IPS-11a (cell line): Measurements from ENCODE around the gene EXOSC10.

ENCODE experiments used
- H3K4me3 ChIP-seq: one replicate; pipeline ENCODE4 v1.5.1; 2013; ENCODE audit warnings: low read depth, low read length, control low read depth

The EXOSC10 gene

DNA sequence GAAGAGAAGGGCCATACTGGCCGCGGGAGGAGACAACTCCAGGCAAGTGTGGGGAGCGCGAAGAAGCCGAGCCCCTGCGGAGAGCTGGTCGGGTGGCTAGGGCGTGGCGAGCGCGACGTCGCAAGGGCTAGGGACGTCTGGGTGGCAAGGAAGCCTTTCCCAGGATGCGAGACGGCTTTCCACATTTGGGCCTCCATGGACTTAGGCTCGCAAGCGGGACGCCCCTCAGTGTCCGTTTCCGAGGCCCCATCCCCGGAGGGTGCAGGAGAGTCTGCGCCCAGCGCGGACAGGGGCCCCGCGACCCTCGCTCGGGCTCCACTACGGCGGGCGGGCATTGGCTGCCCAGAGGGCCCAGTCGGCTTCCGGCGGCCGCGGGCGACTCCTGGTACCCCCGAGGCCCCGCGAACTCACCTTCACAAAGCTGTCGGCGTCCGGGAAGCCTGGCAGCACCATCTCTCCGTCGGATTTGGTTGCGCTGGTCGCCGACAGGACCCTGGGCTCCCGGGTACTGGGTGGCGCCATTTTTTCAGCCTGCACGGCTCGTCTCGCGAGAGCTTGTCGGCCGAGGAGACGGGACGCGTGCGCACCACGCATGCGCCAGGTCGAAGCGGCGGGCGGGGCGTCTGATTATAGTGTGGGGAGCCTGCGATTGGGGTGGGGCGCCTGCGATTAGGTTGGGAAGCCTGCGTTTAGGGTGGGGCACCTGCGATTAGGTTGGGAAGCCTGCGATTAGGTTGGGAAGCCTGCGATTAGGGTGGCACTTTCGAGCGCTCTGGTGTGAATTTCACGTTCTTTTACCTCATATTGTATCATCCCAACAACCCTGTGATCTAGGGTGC, at the start of gene EXOSC10:
Gene EXOSC10, minus strand, starts transcription at position 560 of the 839 bp plus-strand sequence. Its CDS starts 38 bp downstream, at position 522.
- H3K4me3 ChIP-seq = peak within 1 kb of the TSS; percentile 86

DNA sequence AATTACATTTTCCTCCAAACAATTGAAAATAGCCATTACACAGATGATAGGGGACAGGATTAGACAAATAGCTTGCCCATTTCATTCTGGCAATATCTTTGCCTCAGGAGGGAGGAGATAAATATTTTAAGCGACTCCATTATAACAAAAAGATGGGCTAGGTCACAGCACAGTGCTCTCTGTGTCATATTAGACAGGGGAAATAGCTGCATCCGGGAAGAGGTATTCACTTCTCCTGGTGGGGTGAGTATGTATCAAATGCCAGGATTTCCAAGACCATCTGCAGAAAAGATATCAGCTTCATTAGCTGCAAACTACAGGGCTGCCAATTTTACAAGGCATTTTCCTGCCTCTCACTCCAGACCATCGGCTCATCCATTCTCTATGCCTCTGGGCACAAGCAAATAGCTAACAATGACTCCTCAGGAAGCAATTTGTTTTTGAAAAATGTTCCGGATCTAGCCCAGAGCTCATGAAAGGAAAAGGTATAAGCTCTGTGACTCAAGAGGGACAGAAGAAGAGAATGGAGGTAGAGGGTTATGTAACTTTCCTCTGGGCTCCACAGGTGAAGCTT, 47.6 kb upstream of the EXOSC10 start:
- H3K4me3 ChIP-seq = no peak overlapping the region

DNA sequence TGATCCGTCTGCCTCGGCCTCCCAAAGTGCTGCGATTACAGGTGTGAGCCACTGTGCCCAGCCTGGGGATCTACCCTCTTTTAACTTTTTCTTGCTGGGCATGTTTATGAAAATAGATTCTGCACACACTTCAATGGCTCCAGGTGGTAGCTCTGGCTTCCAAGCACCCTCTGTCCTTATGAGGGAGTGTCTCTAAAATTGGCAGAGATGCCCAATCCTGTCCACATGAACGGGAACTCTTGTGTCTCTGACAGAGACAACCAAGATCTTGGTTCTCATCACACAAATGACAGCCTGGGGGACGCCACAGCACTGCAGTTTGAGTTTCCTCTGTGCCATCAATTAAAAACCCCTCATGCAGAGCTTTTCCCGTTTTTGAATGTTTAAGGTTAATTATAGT, 46.1 kb upstream of the EXOSC10 start:
- H3K4me3 ChIP-seq = no peak overlapping the region

DNA sequence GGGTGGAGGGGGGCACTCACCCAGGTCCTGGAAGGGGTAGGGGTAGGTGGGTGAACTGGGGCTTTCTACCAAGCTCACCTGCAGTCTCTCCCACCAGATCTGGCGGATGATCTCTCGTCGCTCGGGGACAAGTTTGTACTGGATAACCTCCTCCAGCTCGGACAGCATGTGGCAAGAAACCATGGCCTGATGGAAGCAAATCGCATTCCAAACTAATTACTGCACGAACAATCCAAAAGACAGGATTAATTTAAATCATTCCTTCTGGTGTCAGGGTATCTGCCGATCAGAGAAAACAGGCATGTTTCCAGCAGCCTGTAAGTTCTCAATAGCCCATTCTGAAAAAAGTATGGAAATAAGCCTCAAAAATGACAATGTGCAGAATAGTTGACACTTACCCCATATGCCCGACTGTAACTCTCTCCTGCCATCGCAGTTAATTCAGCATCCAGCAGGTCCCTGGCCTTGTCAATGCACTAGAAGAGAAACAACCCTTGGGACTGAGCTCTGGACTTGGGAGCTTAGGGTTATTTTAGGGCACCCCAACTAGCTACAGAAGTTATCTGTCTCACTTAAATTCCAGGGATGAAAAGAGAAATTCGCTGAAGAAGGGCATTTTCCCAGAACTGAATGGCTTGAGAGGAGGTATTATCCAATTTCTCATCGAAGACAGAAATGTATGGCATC, 45.0 kb upstream of the EXOSC10 start:
- H3K4me3 ChIP-seq = no peak overlapping the region

DNA sequence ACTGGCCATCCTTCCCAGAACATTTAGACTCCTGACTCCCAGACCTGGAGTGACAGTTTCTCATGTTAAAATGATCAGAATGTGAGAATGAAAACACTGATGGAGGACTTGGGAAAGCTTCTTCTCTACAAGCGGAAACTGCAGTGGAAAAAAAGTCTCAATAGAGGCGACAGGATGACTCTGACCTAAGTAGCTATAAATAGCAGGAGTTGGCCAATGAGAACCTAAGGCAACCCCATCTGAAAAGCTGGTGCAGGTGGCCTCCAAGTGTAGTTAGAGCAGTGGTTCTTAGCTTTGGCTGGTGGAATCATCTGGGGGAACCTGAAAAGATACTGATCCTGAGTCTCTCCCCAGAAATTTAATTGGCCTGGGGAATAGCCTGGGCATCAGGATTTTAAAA, 44.2 kb upstream of the EXOSC10 start:
- no peak overlapping the region for H3K4me3 ChIP-seq

DNA sequence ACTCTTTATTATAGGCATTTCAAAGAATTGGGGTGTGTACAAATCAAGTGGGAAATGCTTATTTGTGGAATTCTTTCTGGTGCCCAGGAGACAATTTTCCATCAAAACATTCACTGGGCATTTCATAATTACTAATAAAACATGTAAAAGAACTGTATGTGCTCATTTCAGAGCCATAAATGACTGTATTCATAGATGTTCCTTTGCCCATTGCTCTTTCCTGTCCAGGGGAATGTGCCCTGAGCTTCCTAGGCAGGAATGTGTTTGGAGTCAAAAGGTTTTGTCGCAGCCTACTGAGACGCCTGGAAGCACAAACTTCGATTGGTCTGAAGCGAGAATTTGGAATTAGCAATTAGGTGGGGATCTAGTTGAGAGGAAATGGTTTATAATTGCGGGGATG, 43.7 kb upstream of the EXOSC10 start:
- H3K4me3 ChIP-seq = no peak overlapping the region

DNA sequence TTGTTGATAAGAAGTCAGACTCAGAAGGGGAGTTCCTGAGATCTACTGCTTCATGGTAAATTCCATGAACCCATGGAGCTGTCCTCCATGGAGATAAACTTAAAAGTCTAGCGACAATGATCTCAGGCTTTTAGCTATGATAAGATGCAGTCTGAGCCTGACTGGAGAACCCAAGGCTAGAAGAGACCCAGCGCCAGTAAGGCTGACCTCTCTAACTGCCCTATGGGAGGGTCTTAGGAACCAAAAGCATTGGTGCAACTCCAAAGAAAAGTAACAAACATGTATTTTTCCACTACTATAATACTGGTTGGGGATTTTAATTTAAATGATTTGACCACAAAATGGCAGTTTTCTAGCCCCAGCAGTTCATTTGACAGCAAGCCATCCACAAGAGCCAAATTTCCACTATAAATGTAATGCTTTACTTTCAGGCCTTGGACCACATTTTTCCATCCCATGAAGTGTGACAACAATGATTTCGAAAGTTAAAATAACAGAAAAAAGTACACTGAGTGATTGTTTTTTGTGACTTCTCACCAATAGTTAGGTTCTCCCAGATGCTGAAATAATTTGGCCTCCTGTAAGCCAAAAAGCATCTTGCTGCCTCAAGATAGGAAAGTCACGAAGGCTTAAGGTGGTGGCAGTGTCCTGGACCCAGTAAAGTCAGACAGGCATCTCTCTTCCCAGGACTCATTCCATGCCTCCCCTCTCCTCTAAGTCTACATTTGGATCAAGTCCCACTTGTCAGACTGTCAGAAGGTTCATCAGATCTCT, 43.1 kb upstream of the EXOSC10 start:
- no peak overlapping the region for H3K4me3 ChIP-seq

DNA sequence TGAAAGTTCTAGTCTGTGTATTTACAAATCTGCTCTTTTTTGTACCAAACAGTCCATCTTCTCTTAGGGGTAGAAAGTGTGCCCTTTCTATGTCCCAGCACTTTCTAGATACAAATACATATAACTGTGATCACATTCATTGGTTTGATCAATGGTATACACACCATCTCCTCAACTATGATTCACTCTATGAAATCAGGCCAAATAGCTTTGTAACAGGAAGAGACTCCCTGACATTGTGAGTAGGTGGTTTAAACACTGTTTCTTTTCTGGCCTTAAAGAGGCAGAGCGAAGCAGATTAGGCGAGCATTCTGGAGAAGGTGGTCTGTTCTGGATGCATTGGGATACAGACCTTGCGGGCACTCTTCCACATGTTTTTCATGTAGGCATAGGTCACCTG, 39.3 kb upstream of the EXOSC10 start:
- H3K4me3 ChIP-seq = no peak overlapping the region

DNA sequence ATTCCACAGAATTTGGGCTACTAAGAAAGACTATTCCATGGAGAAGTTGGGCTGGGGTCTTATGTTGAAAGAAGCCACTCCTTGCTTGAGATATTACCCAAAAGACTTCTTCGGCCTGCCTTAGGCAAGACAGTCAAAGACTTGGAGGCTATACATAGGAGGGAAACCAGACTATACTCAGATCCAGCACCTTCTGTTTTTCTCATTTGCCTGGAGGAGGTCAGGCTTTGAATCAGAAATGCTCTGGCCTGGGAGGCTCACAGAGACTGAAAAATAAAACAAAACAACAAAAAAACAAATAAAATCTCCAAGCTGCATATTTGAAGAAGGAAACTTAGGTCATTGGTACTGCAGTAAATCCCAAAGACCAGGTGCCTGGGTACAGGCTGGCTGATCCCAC, 38.4 kb upstream of the EXOSC10 start:
- no peak overlapping the region for H3K4me3 ChIP-seq

DNA sequence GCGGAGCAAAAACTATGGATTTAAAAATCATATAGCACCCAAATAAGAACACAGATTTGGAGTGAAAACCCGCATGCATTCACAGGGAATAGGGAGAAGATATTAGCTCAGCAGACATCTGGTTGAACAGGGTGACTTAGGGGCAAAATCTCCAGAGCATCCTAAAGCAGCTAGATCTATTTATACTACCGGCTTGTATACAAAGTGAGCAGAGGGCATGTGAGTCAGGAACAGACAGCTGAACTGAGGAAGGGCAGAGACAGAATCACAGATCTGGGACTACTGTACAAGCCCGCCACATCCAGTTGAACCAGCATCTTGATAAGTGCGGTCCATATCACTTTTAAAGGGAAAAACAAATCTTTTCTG, 35.2 kb upstream of the EXOSC10 start:
- no peak overlapping the region for H3K4me3 ChIP-seq

DNA sequence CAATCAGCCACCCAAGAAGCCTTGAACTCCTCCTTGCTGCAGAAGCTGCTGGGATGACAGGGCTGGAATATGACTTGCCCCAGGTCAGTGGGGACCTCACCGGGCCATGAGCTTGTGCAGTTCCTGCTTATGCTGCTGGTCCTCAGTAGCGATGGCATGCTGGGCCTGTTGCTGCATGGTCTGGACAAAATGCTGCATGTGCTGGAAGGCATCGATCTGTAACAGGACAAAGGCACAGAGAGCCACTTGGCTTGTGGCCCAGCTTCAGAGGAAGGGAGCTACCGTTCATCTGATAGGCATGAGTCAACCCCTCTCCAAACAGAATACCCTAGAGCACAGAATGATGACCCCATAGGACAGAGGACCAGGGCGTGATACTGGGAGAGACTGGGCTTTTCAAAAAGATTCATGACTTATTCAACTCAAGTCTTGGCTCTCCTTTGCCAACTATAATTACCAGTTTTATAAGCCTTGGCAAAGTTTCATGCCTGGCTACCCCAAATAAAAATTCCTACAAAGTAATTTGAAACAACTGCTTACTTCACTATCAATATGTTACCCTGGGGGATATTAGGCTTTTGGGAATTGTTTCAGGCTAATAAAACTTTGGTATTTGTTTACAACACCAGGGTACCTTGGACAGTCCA, 34.7 kb upstream of the EXOSC10 start:
- no peak overlapping the region for H3K4me3 ChIP-seq

DNA sequence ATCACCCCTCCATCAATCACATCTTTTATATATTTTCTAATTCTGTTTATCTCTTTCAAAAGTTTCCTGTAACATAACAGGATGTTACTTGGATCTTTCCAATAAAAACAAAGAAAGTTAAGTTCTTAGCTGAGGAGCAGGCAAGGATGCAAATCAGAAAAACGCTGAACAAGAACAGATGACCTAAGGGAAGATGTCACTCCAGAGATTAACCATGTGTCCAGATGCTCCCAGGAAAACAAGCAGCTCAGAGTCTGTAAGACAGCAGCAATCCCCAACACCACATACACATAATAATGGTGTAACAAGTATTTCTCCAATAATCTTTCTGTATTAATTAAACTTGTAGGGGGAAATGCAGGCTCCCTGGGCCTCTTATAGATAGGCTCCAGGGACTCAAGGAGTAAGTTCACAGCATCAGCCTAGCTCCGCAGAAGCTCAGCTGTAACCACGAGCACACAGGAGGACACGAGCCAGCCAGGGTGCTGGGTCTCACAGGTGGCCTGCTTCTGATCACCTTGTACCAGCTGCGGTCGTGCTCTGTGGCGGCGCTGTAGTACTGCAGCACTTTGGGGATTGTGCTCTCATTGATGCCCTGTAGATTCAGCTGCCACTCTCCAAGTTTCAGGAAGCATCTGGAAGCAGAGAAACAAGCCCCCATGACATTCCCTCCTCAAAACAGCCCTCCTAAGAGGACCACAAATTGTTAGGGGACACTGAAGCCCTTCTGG, 33.1 kb upstream of the EXOSC10 start:
- H3K4me3 ChIP-seq = no peak overlapping the region

DNA sequence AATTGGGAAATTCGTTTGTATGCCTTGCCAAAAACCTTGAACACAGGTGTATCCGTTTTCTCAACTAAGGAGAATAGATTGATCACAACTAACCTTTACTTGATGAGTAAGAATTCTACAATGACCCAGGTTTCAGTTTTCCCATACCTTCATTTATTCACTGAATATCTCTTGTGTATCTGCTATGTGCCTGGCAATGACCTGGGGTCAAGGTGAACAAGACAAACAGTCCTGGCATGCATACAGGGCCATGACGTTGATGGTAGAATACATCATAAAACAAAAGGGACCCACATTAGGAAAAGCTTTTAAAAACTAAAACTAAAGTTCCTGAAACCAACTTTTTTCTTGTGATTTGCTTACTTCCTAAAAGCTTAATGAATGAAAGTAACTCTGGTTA, 32.1 kb upstream of the EXOSC10 start:
- H3K4me3 ChIP-seq = no peak overlapping the region

DNA sequence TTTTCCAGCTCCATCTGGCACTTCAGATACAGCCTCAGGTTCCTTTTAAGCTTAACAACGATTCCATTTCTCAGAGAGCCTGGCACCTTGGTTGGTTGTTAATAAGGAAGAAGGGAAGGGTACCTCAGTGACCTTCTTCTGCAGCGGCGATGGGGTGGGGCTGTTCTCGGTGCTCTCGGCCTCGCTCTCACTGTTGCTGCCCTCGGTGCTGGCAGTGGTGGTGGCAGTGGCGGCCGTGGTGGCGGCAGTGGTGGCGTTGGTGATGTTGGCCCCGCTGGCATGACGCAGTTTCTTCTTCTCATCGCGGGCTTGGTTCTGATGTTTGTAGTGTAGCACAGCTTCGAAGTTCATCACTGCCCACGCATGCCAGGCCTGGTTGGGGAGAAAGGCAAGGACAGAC, 30.7 kb upstream of the EXOSC10 start:
- H3K4me3 ChIP-seq = no peak overlapping the region

DNA sequence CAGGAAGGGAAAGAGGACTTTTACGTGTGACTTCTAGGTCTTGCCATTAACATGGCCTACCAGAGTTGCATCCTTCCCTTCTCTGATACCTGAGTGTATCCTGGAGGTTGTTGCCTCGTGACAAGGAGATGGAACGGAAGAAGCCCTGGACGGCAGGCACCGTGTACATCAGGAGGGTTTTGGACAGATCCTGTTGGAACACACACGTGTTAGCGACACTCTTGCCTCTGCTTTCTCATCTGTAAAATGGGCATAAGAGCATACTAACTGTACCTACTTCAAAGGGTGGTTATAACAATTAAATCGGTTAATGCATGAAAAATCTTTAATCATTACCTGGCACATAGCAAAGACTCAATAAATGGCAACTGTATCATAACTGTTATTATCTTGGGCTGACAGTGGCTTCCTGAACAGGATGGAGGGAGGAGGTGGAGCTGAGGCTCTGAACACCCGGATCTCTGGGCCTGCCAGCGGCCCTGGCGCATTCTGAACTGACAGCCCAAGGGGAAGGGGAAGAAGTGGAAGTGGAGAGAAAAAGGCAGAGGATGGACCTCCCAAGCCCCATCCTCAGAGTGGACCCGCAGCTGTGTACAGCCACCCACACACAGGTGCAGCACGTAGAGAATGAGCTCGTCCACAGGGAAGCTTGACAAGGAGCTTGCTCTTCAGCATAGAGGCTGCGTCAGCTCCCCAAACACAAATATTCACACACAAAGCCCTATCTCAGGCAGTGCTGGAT, 30.2 kb upstream of the EXOSC10 start:
- no peak overlapping the region for H3K4me3 ChIP-seq

DNA sequence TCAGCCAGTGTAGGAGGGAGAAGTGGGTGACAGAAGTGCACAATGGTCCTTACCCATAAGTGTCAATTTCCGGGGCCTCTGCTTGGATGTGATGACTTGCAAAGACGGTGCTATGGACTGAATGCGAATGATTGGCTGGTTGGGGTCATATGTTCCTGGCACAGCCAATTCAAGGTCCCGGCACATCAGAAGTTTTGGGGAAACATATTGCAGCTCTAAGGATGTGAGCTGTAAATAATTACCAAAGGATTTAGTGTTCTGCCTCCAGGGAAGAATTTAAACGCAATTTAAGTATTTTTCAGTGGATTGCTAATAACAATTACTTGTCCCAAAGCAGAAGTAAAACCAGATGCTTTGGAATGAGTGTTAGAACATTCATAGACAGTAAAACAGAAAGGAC, 26.9 kb upstream of the EXOSC10 start:
- H3K4me3 ChIP-seq = no peak overlapping the region

DNA sequence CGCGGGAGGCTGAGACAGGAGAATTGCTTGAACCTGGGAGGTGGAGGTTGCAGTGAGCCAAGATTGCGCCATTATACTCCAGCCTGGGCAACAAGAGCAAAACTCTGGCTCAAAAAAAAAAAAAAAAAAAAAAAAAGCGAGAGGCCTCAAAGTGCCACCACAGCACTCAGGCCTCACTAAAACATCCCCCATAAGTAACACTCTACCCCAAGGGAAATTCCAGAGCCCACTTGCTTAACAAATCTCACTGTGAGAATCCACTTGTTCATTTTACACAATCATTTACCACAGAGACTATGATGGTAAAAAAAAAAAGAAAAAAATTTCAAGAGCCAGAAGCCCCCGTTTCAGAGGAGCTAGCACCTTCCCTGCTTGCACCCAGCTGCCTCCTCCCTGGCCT, 26.3 kb upstream of the EXOSC10 start:
- no peak overlapping the region for H3K4me3 ChIP-seq

DNA sequence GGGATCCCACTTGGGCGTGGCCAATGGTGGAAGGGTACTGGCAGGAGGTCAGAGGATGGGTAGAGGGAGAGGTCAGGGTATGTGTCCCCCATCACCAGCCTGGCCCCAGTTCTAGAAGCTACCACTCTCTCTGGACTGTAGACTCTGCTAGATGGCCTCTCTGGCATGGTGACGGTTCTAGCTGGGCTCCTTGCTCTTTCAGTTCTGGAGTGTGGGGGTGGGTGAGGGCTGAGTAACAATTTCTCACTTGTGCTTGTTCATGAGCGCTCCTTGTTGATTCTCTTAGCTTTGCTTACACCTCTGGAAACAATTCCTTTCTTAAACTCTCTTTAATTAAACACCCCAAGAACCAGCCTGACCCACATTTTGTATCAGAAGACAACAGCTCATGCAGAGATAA, 25.3 kb upstream of the EXOSC10 start:
- no peak overlapping the region for H3K4me3 ChIP-seq

DNA sequence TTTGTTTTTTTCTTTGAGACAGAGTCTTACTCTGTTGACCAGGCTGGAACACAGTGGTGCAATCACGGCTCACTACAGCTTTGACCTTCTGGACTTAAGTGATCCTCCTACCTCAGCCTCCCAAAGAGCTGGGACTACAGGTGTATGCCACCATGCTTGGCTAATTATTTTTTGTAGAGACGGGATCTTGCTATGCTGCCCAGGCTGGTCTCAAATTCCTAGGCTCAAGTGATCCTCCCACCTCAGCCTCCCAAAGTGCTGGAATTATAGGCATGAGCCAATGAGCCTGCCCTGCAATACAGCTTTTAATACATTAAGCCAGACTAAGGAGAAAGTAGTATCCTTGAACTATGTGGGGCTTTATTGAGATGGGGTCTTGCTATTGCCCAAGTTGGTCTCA, 16.6 kb upstream of the EXOSC10 start:
- H3K4me3 ChIP-seq = no peak overlapping the region

DNA sequence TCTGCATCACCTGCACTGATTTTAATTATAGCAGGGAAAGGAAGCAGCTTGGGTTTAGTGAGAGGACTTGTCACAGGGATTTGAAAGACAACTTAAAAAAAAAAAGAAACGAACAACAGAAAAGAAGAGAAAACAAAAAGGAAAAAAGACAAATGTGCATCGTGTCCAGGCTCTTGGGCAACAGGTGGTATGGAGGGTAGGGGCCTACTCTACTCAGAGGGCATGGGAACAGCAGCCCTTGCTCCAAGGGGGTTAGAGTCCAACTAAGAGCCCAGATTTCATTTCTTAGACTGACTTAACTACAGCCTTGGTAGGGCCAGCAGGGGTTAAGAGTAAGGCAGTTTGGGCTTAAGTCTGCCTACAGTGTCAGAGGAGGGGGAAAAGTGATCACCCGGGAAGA, 15.3 kb upstream of the EXOSC10 start:
- no peak overlapping the region for H3K4me3 ChIP-seq
